ENCODE measurements around the gene ATP2B2. TPM values are rescaled to one million over a fixed set of nuclear protein-coding genes. Genes with fewer than 3 reads are reported as not detected.

The ATP2B2 gene
- total RNA-seq, 1 donor from 2014 or later, result 0.24 TPM

DNA sequence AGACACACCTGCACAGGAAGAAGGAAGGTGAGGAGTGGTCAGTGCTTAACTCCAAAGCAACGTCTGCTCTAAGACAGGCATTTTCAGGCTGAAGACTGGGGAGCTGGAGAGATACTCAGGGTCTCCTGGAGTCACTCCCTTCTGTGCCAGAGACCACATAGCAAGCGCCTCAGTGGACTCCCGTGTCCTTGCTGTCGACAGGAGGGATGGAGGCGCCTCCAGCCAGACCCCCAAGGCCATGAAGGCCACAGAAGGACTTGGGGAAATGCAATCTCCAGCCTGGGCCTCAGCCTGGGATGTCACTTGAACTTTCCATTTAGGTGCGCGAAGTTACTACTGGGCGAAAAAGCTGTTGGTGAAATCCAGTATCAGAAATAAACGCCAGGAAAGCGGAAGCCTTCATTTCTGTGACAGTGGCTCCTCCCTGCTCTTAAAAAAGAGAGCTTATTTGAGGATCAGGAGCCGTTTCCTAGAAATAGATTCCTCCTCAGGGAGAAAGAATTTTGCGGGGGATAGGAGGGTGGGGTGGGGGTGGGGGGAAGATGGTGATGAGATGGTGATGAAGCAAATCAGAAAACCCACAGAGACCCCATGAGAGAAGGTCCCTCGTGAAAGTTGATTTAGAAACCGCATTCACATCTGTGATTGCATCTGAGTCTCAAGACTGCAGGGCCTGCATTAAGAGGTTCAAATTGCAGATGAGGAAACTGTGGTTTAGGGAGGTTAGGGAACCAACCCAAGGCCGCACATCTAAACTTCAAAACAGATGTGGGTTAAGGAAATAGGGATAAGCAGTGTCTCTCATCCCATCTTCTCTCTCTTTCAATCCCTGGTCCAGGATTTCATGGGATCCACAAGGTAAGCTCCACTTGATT, 78.8 kb downstream of the ATP2B2 start:
- no peak for ATAC-seq

- no peak for ATAC-seq
These were observed 82.1 kb downstream of the ATP2B2 start for GRCh38 chr3:10423171-10423882.

- no peak for ATAC-seq
These were observed 83.4 kb downstream of the ATP2B2 start for GRCh38 chr3:10421996-10422395.

GRCh38 chr3:10420745-10421475, 84.5 kb downstream of the ATP2B2 start:
- no peak for ATAC-seq

DNA sequence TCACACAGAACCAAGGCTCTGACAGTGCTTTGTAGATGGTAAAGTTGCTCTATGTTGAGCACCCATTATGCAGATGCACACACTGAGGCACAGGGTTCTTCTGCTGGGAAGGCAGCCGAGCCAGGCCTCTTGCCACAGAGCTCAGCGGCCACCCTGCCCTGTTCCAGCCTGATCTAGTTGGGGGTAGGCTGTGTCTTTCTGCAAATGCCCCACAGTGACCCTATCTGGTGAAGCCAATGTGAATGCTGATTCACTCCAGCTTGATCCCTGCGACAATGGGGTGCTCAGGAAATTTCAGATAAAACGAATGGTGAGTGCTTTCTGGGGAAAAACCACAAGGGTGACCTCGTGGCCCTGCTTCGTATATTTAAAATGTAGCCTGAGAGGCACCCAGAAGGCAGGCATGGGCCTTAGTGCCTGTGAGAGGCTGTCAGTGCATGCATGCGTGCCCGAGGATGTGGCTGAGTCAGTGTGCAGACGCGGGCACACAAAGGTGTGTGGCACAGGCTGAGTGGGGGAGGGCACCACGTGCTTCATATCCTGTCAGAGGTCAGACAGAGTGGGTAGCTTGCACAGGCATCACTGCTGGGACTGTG, 85.7 kb downstream of the ATP2B2 start:
- ATAC-seq, result peak; percentile 67

- no peak for ATAC-seq
These were observed 87.5 kb downstream of the ATP2B2 start for GRCh38 chr3:10417847-10418246.

- ATAC-seq, result no peak
These were observed 88.6 kb downstream of the ATP2B2 start for GRCh38 chr3:10416730-10417300.

DNA sequence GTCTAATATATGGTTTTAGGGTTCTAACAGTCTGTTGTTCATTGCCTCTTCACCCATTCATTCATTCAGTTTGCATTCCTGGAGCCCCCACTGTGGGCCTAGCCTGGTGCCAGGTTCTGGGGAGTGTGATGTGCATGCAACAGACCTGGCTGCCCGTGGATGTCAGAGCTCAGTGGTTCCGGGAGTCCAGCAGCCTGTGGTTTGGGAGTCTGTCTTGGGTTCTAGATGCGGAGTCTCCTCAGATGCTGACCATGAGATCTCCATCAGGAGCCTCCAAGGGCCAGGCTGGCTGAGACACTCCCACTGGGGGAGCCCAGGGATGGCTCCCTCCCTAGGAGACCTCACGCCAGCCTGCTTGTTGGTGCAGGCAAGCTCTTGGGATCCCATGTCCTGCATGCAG, 92.3 kb downstream of the ATP2B2 start:
- ATAC-seq, result no peak

- no peak for ATAC-seq
These were observed 93.6 kb downstream of the ATP2B2 start for GRCh38 chr3:10411598-10412332.

DNA sequence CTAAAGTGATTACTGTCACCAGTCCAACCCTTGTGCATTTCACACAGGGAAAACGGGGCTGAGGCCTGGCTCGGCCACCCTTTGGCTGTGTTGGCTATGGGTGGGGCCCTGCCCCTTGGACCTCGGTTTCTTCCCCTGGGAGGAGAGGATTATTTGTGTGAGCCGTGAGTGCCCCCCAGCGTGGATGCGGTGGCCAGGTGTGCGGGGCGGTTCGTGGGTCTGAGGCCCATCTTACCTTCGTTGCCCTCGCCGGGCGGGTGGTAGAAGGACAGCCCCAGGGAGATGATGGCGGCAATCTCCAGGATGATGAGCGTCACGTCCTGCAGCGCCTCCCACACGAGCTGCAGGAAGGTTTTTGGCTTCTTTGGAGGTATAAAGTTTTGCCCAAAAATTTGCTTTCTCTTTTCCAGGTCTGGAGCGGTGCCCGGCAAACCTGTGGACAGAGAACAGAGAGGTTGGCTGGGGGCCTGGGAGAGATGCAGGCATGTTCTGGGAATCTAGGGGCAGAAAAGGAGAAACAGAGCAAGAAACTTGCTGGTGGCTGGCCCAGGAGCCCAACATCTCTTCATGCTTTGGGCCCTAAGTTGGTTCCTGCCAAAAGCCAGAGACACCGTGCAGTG, 94.9 kb downstream of the ATP2B2 start:
- ATAC-seq, result no peak

GRCh38 chr3:10408680-10409079, 96.7 kb downstream of the ATP2B2 start:
- no peak for ATAC-seq

DNA sequence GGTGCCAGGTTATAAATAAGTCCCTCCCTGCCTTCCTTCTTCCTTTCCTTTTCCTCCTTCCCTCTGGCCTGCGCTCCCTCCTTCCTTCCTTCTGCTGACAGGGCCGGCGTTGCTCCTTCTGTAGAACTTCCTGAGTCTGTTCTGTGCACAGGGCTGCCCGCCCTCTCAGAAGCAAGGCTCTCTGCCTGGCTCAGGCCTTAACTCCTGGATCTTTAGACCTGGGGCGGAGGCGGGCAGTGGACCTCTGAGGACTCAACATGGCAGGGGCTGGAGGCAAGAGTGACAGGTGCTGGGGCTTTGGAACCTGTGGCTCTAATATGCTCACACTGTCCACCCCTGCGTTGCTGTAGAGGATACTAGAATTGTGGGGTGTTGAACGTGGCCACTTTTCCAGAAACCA, 98.0 kb downstream of the ATP2B2 start:
- ATAC-seq, result no peak

- no peak for ATAC-seq
These were observed 99.0 kb downstream of the ATP2B2 start for GRCh38 chr3:10406414-10406813.

DNA sequence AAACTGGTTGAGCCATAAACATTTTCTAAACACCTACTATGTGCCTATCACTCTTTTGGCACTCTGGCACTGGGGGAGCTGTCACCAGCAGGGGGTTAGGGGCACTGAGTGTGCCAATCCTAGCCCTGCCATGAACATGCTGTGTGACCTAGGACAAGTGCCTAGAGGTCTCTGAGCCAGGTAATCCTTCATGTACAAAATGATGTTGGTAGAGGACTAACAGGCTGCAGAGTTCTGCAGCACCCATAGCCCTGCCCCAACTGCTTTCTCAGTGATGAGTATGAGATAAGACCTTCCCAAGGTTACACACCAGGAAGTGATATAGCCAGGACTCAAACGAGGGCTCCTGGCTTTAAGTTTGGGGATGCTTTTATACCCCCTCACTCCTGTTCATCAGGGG, 99.6 kb downstream of the ATP2B2 start:
- no peak for ATAC-seq

GRCh38 chr3:10404876-10405275, 100.5 kb downstream of the ATP2B2 start:
- no peak for ATAC-seq

DNA sequence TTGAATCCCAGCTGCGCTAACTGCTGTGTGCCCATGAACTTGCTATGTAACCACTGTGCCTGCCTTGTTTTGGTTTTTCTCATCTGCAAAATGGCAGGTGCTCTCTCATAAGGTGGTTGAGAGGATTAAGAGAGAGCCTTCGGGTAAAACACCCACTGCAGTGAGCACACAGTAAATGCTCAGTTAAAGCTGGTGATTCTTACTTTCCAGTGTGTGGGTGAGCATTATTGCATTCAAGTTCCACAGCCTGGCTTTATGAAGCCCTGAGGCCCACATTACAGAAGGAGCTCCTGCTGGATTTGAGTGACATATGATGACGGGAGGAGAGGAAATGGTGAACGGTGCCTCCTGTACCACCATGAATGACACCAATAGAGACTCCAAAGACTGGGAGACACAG, 101.0 kb downstream of the ATP2B2 start:
- ATAC-seq, result no peak

GRCh38 chr3:10401990-10402761, 103.2 kb downstream of the ATP2B2 start:
- ATAC-seq, result no peak

GRCh38 chr3:10400749-10401495, 104.5 kb downstream of the ATP2B2 start:
- no peak for ATAC-seq

GRCh38 chr3:10400050-10400748, 105.2 kb downstream of the ATP2B2 start:
- ATAC-seq, result no peak

Data from esophagus mucosa (tissue), 1 donor.